H9 (cell line): ENCODE measurements around the gene ABHD17C. TPM values are rescaled to one million over a fixed set of nuclear protein-coding genes. Genes with fewer than 3 reads are reported as not detected.

Experiments used
- DNase-seq: peaks from one replicate; pipeline ENCODE4 v3.0.0-alpha.2; 2017
- H2AFZ ChIP-seq: one replicate; pipeline ENCODE4 v1.6.1; 2013; ENCODE audit warnings: mild to moderate bottlenecking, low read length, control low read depth, moderate library complexity
- H2AK5ac ChIP-seq: 2 replicates; pipeline ENCODE4 v1.6.1; 2013; ENCODE audit warnings: low read length, control low read depth, mixed read lengths; ENCODE audit not compliant: insufficient read length
- H2BK120ac ChIP-seq: one replicate; pipeline ENCODE4 v1.6.1; 2013; ENCODE audit warnings: low read depth, mild to moderate bottlenecking, low read length, control low read depth, inconsistent platforms; ENCODE audit not compliant: poor library complexity, severe bottlenecking
- H2BK12ac ChIP-seq: 2 replicates; pipeline ENCODE4 v1.6.1; 2013; ENCODE audit warnings: low read length, control low read depth, mixed read lengths, low read depth; ENCODE audit not compliant: insufficient read length
- H2BK15ac ChIP-seq: 2 replicates; pipeline ENCODE4 v1.6.1; 2013; ENCODE audit warnings: low read depth, low read length, control low read depth
- H2BK20ac ChIP-seq: one replicate; pipeline ENCODE4 v1.6.1; 2013; ENCODE audit warnings: low read depth, mild to moderate bottlenecking, low read length, control low read depth, inconsistent platforms; ENCODE audit not compliant: poor library complexity, severe bottlenecking
- H2BK5ac ChIP-seq: 2 replicates; pipeline ENCODE4 v1.6.1; 2013; ENCODE audit warnings: low read length, control low read depth, mixed read lengths; ENCODE audit not compliant: insufficient read length
- H3K14ac ChIP-seq: 2 replicates; pipeline ENCODE4 v1.6.1; 2013; ENCODE audit warnings: low read length, control low read depth; ENCODE audit not compliant: insufficient read depth
- H3K18ac ChIP-seq: 2 replicates; pipeline ENCODE4 v1.6.1; 2013; ENCODE audit warnings: low read depth, mild to moderate bottlenecking, mixed read lengths, low read length, control low read depth; ENCODE audit not compliant: insufficient read length
- H3K23ac ChIP-seq: 2 replicates; pipeline ENCODE4 v1.6.1; 2013; ENCODE audit warnings: low read length, control low read depth, mixed read lengths, low read depth; ENCODE audit not compliant: insufficient read length
- H3K23me2 ChIP-seq: 2 replicates; pipeline ENCODE4 v1.6.1; 2013; ENCODE audit warnings: low read depth, mild to moderate bottlenecking, mixed read lengths, low read length, control low read depth; ENCODE audit not compliant: insufficient read length, poor library complexity, severe bottlenecking
- H3K27ac ChIP-seq: 2 replicates; pipeline ENCODE4 v1.5.1; 2013; ENCODE audit warnings: low read length, control low read depth, mixed read lengths, low read depth; ENCODE audit not compliant: insufficient read length
- H3K27me3 ChIP-seq: 2 replicates; pipeline ENCODE4 v1.6.1; 2013; ENCODE audit warnings: low read length, control low read depth, inconsistent platforms; ENCODE audit not compliant: insufficient read depth
- H3K4ac ChIP-seq: 2 replicates; pipeline ENCODE4 v1.6.1; 2013; ENCODE audit warnings: low read depth, mild to moderate bottlenecking, control low read depth, inconsistent platforms, low read length, moderate library complexity
- H3K4me1 ChIP-seq: 2 replicates; pipeline ENCODE4 v1.6.1; 2013; ENCODE audit warnings: low read length, control low read depth, inconsistent platforms; ENCODE audit not compliant: insufficient read depth
- H3K4me2 ChIP-seq: 2 replicates; pipeline ENCODE4 v1.6.1; 2013; ENCODE audit warnings: low read length, control low read depth, mixed read lengths; ENCODE audit not compliant: insufficient read length, insufficient read depth
- H3K56ac ChIP-seq: 2 replicates; pipeline ENCODE4 v1.6.1; 2013; ENCODE audit warnings: low read depth, mild to moderate bottlenecking, mixed read lengths, low read length, control low read depth; ENCODE audit not compliant: insufficient read length
- H3K79me1 ChIP-seq: 2 replicates; pipeline ENCODE4 v1.6.1; 2013; ENCODE audit warnings: low read depth, mild to moderate bottlenecking, moderate library complexity, low read length, control low read depth, inconsistent platforms; ENCODE audit not compliant: insufficient read depth, poor library complexity, severe bottlenecking
- H3K79me2 ChIP-seq: 2 replicates; pipeline ENCODE4 v1.6.1; 2013; ENCODE audit warnings: low read length, control low read depth, inconsistent platforms; ENCODE audit not compliant: insufficient read depth
- H3K9ac ChIP-seq: 2 replicates; pipeline ENCODE4 v1.6.1; 2013; ENCODE audit warnings: low read length, control low read depth, mixed read lengths; ENCODE audit not compliant: insufficient read length; ENCODE audit errors: extremely low read depth
- H3K9me3 ChIP-seq: one replicate; pipeline ENCODE4 v1.6.1; 2013; ENCODE audit warnings: low read depth, low read length, inconsistent platforms; ENCODE audit not compliant: control insufficient read depth
- H3T11ph ChIP-seq: one replicate; pipeline ENCODE4 v1.6.1; 2013; ENCODE audit warnings: mild to moderate bottlenecking, low read length, control low read depth, inconsistent platforms
- H4K20me1 ChIP-seq: one replicate; pipeline ENCODE4 v1.6.1; 2013; ENCODE audit not compliant: control insufficient read depth, insufficient read length, insufficient read depth
- H4K5ac ChIP-seq: 2 replicates; pipeline ENCODE4 v1.6.1; 2013; ENCODE audit warnings: low read depth, mild to moderate bottlenecking, mixed read lengths, low read length, control low read depth; ENCODE audit not compliant: insufficient read length
- H4K8ac ChIP-seq: replicated peaks from 2 replicates; pipeline ENCODE4 v1.6.1; 2013; ENCODE audit warnings: low read length, control low read depth, mixed read lengths, low read depth; ENCODE audit not compliant: insufficient read length
- H4K91ac ChIP-seq: 2 replicates; pipeline ENCODE4 v1.6.1; 2013; ENCODE audit warnings: low read depth, mild to moderate bottlenecking, moderate library complexity, mixed read lengths, low read length, control low read depth; ENCODE audit not compliant: insufficient read length
- H3K27ac Mint-ChIP-seq, 3 experiments: 2 replicates in 2 of 3; 3 replicates in 1 of 3; pipeline ENCODE4 v1.8.0; 2020 to 2021; ENCODE audit warnings: mixed read lengths in 3 of 3, mild to moderate bottlenecking in 1 of 3, moderate library complexity in 1 of 3
- H3K27me3 Mint-ChIP-seq: 2 replicates; pipeline ENCODE4 v1.8.0; 2021; ENCODE audit warnings: low read depth, mild to moderate bottlenecking, moderate library complexity, mixed read lengths
- H3K36me3 Mint-ChIP-seq, 3 experiments: 2 replicates in 2 of 3; 3 replicates in 1 of 3; pipeline ENCODE4 v1.8.0; 2020 to 2021; ENCODE audit warnings: low read depth in 3 of 3, mixed read lengths in 3 of 3; ENCODE audit not compliant: insufficient read depth in 1 of 3
- H3K4me1 Mint-ChIP-seq, 2 experiments: 2 replicates each; pipeline ENCODE4 v1.8.0; 2020; ENCODE audit warnings: mixed read lengths in 2 of 2
- H3K4me3 Mint-ChIP-seq, 2 experiments: 2 replicates in 1 of 2; 3 replicates in 1 of 2; pipeline ENCODE4 v1.8.0; 2020 to 2021; ENCODE audit warnings: mild to moderate bottlenecking in 2 of 2, mixed read lengths in 2 of 2, moderate library complexity in 1 of 2
- H3K9me3 Mint-ChIP-seq, 2 experiments: 2 replicates in 1 of 2; 3 replicates in 1 of 2; pipeline ENCODE4 v1.8.0; 2020; ENCODE audit warnings: mild to moderate bottlenecking in 2 of 2, mixed read lengths in 2 of 2, moderate library complexity in 1 of 2
- WGBS: extraction: QIAGEN DNeasy Blood & Tissue Kit; methylation state at CpG from one replicate; pipeline ENCODE4 v1.1.7; 2013; ENCODE audit warnings: missing lambda C conversion rate, low lambda C conversion rate, mixed read lengths; ENCODE audit not compliant: insufficient read length; ENCODE audit errors: extremely low coverage; 5-methylcytosine and 5-hydroxymethylcytosine counted together
- total RNA-seq: library from RNA; stranded (reverse); gene quantifications from 2 replicates; pipeline ENCODE4 v1.2.1, GENCODE V29; 2021
- TF ChIP-seq, protein P1 (sequence below): fragments of 200-600 bp; sonication (generic); conservative IDR thresholded peaks from 3 replicates; pipeline ENCODE4 v1.8.0; 2021; ENCODE audit warnings: antibody characterized with exemption, mild to moderate bottlenecking

Gene ABHD17C
- total RNA-seq, 1 experiment from 2014 or later: 21.5 TPM

DNA sequence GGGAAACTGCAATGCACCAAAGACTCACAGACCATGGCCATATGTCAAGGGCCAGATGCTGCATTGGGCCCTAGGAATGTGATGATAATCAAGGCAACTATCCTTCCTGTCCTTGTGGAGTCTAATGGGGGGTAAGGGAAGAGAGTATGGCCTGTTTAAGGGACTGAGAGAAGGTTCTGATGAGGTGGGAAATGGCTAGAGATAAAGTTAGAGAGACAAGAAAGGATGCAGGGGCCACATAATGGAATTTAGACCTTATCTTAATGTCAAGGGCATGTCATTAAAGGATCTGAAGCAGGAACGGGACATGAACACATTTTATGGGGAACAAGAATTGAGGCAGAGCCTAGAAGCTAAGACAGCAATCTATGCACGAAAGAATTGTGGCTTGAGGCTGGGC, 30.0 kb upstream of the ABHD17C start:
- DNase-seq: no peak
- no peaks in the 10 kb centered on the region for H3K36me3 Mint-ChIP-seq
- no peak overlapping the region for H3K4me2 ChIP-seq
- no peak overlapping the region for H3K14ac ChIP-seq
- no peaks in the 10 kb centered on the region for H3K27me3 ChIP-seq
- no peak overlapping the region for H3K56ac ChIP-seq
- H2BK120ac ChIP-seq: no peak overlapping the region
- no peak overlapping the region for H2BK12ac ChIP-seq
- no peak overlapping the region for H2BK15ac ChIP-seq
- no peaks in the 10 kb centered on the region for H3K79me2 ChIP-seq
- no peak overlapping the region for H2AFZ ChIP-seq
- WGBS: no CpG with 5 or more reads among the region's 2 CpGs
- no peak overlapping the region for H2AK5ac ChIP-seq
- no peak overlapping the region for H2BK5ac ChIP-seq
- H3K23me2 ChIP-seq: no peaks in the 10 kb centered on the region
- no peaks in the 10 kb centered on the region for H4K20me1 ChIP-seq
- no peak overlapping the region for H3K9ac ChIP-seq
- no peak overlapping the region for H3K4me3 Mint-ChIP-seq
- H3K4ac ChIP-seq: no peak overlapping the region
- TF ChIP-seq, protein P1, sequence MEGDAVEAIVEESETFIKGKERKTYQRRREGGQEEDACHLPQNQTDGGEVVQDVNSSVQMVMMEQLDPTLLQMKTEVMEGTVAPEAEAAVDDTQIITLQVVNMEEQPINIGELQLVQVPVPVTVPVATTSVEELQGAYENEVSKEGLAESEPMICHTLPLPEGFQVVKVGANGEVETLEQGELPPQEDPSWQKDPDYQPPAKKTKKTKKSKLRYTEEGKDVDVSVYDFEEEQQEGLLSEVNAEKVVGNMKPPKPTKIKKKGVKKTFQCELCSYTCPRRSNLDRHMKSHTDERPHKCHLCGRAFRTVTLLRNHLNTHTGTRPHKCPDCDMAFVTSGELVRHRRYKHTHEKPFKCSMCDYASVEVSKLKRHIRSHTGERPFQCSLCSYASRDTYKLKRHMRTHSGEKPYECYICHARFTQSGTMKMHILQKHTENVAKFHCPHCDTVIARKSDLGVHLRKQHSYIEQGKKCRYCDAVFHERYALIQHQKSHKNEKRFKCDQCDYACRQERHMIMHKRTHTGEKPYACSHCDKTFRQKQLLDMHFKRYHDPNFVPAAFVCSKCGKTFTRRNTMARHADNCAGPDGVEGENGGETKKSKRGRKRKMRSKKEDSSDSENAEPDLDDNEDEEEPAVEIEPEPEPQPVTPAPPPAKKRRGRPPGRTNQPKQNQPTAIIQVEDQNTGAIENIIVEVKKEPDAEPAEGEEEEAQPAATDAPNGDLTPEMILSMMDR: no peak
- no peak overlapping the region for H3K23ac ChIP-seq
- no peak overlapping the region for H3K27ac ChIP-seq
- H4K91ac ChIP-seq: no peak overlapping the region
- no peaks in the 10 kb centered on the region for H3K79me1 ChIP-seq
- H3T11ph ChIP-seq: no peak overlapping the region
- no peaks in the 10 kb centered on the region for H3K4me1 ChIP-seq
- peaks cover 7% of the 10 kb centered on the region; the same call in 1 of the 2 replicates for H3K27me3 Mint-ChIP-seq
- H2BK20ac ChIP-seq: no peak overlapping the region
- H3K27ac Mint-ChIP-seq: no peak overlapping the region; a peak in 2 of 7 replicates
- no peak overlapping the region for H4K8ac ChIP-seq
- H3K18ac ChIP-seq: no peak overlapping the region
- H3K9me3 ChIP-seq: no peaks in the 10 kb centered on the region
- no peaks in the 10 kb centered on the region for H3K9me3 Mint-ChIP-seq
- H3K4me1 Mint-ChIP-seq: peaks cover 5% of the 10 kb centered on the region in 2 experiments; a peak in 2 of 4 replicates
- H4K5ac ChIP-seq: no peak overlapping the region
